Measurements from ENCODE around the gene STUM.
"Not testable (repeated sequence)": the region's sequence is repeated elsewhere in the genome, so short reads cannot be mapped to it uniquely, and the experiment has no call there.

Gene STUM

GRCh38 chr1:226582966-226583365 is 34.4 kb downstream of the STUM start:
- no peak for DNase-seq (ENCODE audit: low read depth)

GRCh38 chr1:226584164-226584563 is 35.6 kb downstream of the STUM start:
- no peak for DNase-seq (ENCODE audit: low read depth)

- no peak for DNase-seq (ENCODE audit: low read depth)
Measured at GRCh38 chr1:226586116-226586515, 37.6 kb downstream of the STUM start.

GRCh38 chr1:226586650-226587422 is 38.3 kb downstream of the STUM start:
- no peak for DNase-seq (ENCODE audit: low read depth)

- DNase-seq (ENCODE audit: low read depth) = no peak
Measured at GRCh38 chr1:226588484-226588883, 39.9 kb downstream of the STUM start.

GRCh38 chr1:226589008-226589733 is 40.6 kb downstream of the STUM start:
- DNase-seq (ENCODE audit: low read depth) = no peak

- no peak for DNase-seq (ENCODE audit: low read depth)
Measured at GRCh38 chr1:226590614-226591013, 42.0 kb downstream of the STUM start.

GRCh38 chr1:226593541-226593940 is 45.0 kb downstream of the STUM start:
- no peak for DNase-seq (ENCODE audit: low read depth)

GRCh38 chr1:226596531-226597165 is 48.1 kb downstream of the STUM start:
- DNase-seq (ENCODE audit: low read depth) = no peak

GRCh38 chr1:226597616-226598454 is 49.3 kb downstream of the STUM start:
- no peak for DNase-seq (ENCODE audit: low read depth)

GRCh38 chr1:226598455-226598849 is 49.9 kb downstream of the STUM start:
- DNase-seq (ENCODE audit: low read depth) = no peak

GRCh38 chr1:226598955-226599354 is 50.4 kb downstream of the STUM start:
- not testable (repeated sequence) for DNase-seq (ENCODE audit: low read depth)

- DNase-seq (ENCODE audit: low read depth) = no peak
Measured at GRCh38 chr1:226599636-226600238, 51.2 kb downstream of the STUM start.

- no peak for DNase-seq (ENCODE audit: low read depth)
Measured at GRCh38 chr1:226600254-226600653, 51.7 kb downstream of the STUM start.

GRCh38 chr1:226601456-226601855 is 52.9 kb downstream of the STUM start:
- DNase-seq (ENCODE audit: low read depth) = no peak

- no peak for DNase-seq (ENCODE audit: low read depth)
Measured at GRCh38 chr1:226602186-226603021, 53.8 kb downstream of the STUM start.

GRCh38 chr1:226603022-226603857 is 54.7 kb downstream of the STUM start:
- no peak for DNase-seq (ENCODE audit: low read depth)

- DNase-seq (ENCODE audit: low read depth) = no peak
Measured at GRCh38 chr1:226603858-226604559, 55.4 kb downstream of the STUM start.

Data from stimulated activated CD8-positive, alpha-beta memory T cell treated with anti-CD3 and anti-CD28 coated beads, Interleukin-12 subunit alpha, Interleukin-12 subunit beta, amount 100 ng/mL, for 4 hours (primary cell).